ENCODE data around the gene BCORL1.

BCORL1 gene

GRCh38 chrX:129996120-129996519 is 13.7 kb downstream of the BCORL1 start:
- Histone ChIP-seq H3K9me3 (ENCODE audit: insufficient read depth, low read length, severe bottlenecking) (no peaks in the 10 kb centered on the region), H3K4me3 (ENCODE audit: low read depth in 1 of 2, low read length in 2 of 2) (no peak overlapping the region), H4K20me1 (ENCODE audit: insufficient read depth, low read length) (no peaks in the 10 kb centered on the region), H3K79me2 (ENCODE audit: insufficient read depth, low read length) (0 out of 2 replicates have a peak, but pooled peaks cover 3% of the 10 kb centered on the region), H2AFZ (ENCODE audit: low read depth, low read length) (no peak overlapping the region), H3K27ac (ENCODE audit: low read length) (no peak overlapping the region), H3K27me3 (ENCODE audit: insufficient read depth, low read length, poor library complexity) (no peaks in the 10 kb centered on the region), H3K9ac (ENCODE audit: low read depth, low read length) (no peak overlapping the region), H3K4me2 (ENCODE audit: insufficient read depth, low read length) (no peak overlapping the region), H3K4me1 (ENCODE audit: insufficient read depth, low read length) (no peaks in the 10 kb centered on the region), H3K36me3 (ENCODE audit: insufficient read depth, low read length) (no peaks in the 10 kb centered on the region; the same call in 1 of the 2 replicates)
- ATAC-seq (ENCODE audit: insufficient read depth, low read depth) (no peak), DNase-seq (no peak)
- TF ChIP-seq EZH2 (IDR thresholded peaks at IDR 0.05; ENCODE audit: borderline replicate concordance, low read depth, low read length, severe bottlenecking) (no peak), CTCF (IDR thresholded peaks at IDR 0.05; ENCODE audit: borderline replicate concordance, extremely low read depth, low read length, poor library complexity, severe bottlenecking) (no peak)

- Histone ChIP-seq H3K79me2 (ENCODE audit: insufficient read depth, low read length) (0 out of 2 replicates have a peak, but pooled peaks cover 3% of the 10 kb centered on the region), H3K27ac (ENCODE audit: low read length) (no peak overlapping the region), H3K27me3 (ENCODE audit: insufficient read depth, low read length, poor library complexity) (no peaks in the 10 kb centered on the region), H4K20me1 (ENCODE audit: insufficient read depth, low read length) (no peaks in the 10 kb centered on the region), H3K4me3 (ENCODE audit: low read depth in 1 of 2, low read length in 2 of 2) (no peak overlapping the region), H3K4me2 (ENCODE audit: insufficient read depth, low read length) (no peak overlapping the region), H3K9ac (ENCODE audit: low read depth, low read length) (no peak overlapping the region), H3K4me1 (ENCODE audit: insufficient read depth, low read length) (no peaks in the 10 kb centered on the region), H2AFZ (ENCODE audit: low read depth, low read length) (no peak overlapping the region), H3K9me3 (ENCODE audit: insufficient read depth, low read length, severe bottlenecking) (no peaks in the 10 kb centered on the region), H3K36me3 (ENCODE audit: insufficient read depth, low read length) (no peaks in the 10 kb centered on the region; the same call in 1 of the 2 replicates)
- no peak for TF ChIP-seq EZH2 (IDR thresholded peaks at IDR 0.05; ENCODE audit: borderline replicate concordance, low read depth, low read length, severe bottlenecking)
- TF ChIP-seq CTCF (IDR thresholded peaks at IDR 0.05; ENCODE audit: borderline replicate concordance, extremely low read depth, low read length, poor library complexity, severe bottlenecking) = no peak
- ATAC-seq (ENCODE audit: insufficient read depth, low read depth) (no peak), DNase-seq (no peak)
These were observed 14.7 kb downstream of the BCORL1 start for GRCh38 chrX:129997086-129997485.

- H3K4me2 ChIP-seq (ENCODE audit: insufficient read depth, low read length) = no peak overlapping the region
- no peak for TF ChIP-seq CTCF (IDR thresholded peaks at IDR 0.05; ENCODE audit: borderline replicate concordance, extremely low read depth, low read length, poor library complexity, severe bottlenecking)
- TF ChIP-seq EZH2 (IDR thresholded peaks at IDR 0.05; ENCODE audit: borderline replicate concordance, low read depth, low read length, severe bottlenecking) = no peak
- ATAC-seq (ENCODE audit: insufficient read depth, low read depth) (no peak), DNase-seq (no peak)
- H3K27me3 ChIP-seq (ENCODE audit: insufficient read depth, low read length, poor library complexity) = no peaks in the 10 kb centered on the region
- H3K79me2 ChIP-seq (ENCODE audit: insufficient read depth, low read length) = 0 out of 2 replicates have a peak, but pooled peaks cover 3% of the 10 kb centered on the region
- H2AFZ ChIP-seq (ENCODE audit: low read depth, low read length) = no peak overlapping the region
- no peak overlapping the region for H3K27ac ChIP-seq (ENCODE audit: low read length)
- H3K4me1 ChIP-seq (ENCODE audit: insufficient read depth, low read length) = no peaks in the 10 kb centered on the region
- no peaks in the 10 kb centered on the region for H4K20me1 ChIP-seq (ENCODE audit: insufficient read depth, low read length)
- H3K36me3 ChIP-seq (ENCODE audit: insufficient read depth, low read length) = no peaks in the 10 kb centered on the region; the same call in 1 of the 2 replicates
- no peak overlapping the region for H3K4me3 ChIP-seq (ENCODE audit: low read depth in 1 of 2, low read length in 2 of 2)
- H3K9ac ChIP-seq (ENCODE audit: low read depth, low read length) = no peak overlapping the region
- no peaks in the 10 kb centered on the region for H3K9me3 ChIP-seq (ENCODE audit: insufficient read depth, low read length, severe bottlenecking)
These were observed 15.6 kb downstream of the BCORL1 start for GRCh38 chrX:129998021-129998420.

GRCh38 chrX:130001893-130002292 is 19.5 kb downstream of the BCORL1 start:
- no peak overlapping the region for H3K4me2 ChIP-seq (ENCODE audit: insufficient read depth, low read length)
- H3K4me1 ChIP-seq (ENCODE audit: insufficient read depth, low read length) = no peaks in the 10 kb centered on the region
- no peak overlapping the region for H2AFZ ChIP-seq (ENCODE audit: low read depth, low read length)
- H3K9ac ChIP-seq (ENCODE audit: low read depth, low read length) = no peak overlapping the region
- H3K36me3 ChIP-seq (ENCODE audit: insufficient read depth, low read length) = peaks cover 7% of the 10 kb centered on the region
- H3K79me2 ChIP-seq (ENCODE audit: insufficient read depth, low read length) = no peaks in the 10 kb centered on the region
- ATAC-seq (ENCODE audit: insufficient read depth, low read depth) (no peak), DNase-seq (no peak)
- no peaks in the 10 kb centered on the region for H3K27me3 ChIP-seq (ENCODE audit: insufficient read depth, low read length, poor library complexity)
- no peak overlapping the region for H3K27ac ChIP-seq (ENCODE audit: low read length)
- TF ChIP-seq EZH2 (IDR thresholded peaks at IDR 0.05; ENCODE audit: borderline replicate concordance, low read depth, low read length, severe bottlenecking) (no peak), CTCF (IDR thresholded peaks at IDR 0.05; ENCODE audit: borderline replicate concordance, extremely low read depth, low read length, poor library complexity, severe bottlenecking) (no peak)
- H3K9me3 ChIP-seq (ENCODE audit: insufficient read depth, low read length, severe bottlenecking) = no peaks in the 10 kb centered on the region
- no peaks in the 10 kb centered on the region for H4K20me1 ChIP-seq (ENCODE audit: insufficient read depth, low read length)
- no peak overlapping the region for H3K4me3 ChIP-seq (ENCODE audit: low read depth in 1 of 2, low read length in 2 of 2)
